Stimulated activated CD4-positive, alpha-beta T cell treated with anti-CD3 and anti-CD28 coated beads, Interleukin-1b, Interleukin-23, amount 100 ng/mL, for 48 hours (primary cell): ENCODE results near the gene CTRL.
"Not testable (repeated sequence)": the region's sequence is repeated elsewhere in the genome, so short reads cannot be mapped to it uniquely, and the experiment has no call there.

Experiments
- DNase-seq: peaks from one replicate; pipeline ENCODE4 v3.0.0-alpha.2; 2020

The CTRL gene

DNA sequence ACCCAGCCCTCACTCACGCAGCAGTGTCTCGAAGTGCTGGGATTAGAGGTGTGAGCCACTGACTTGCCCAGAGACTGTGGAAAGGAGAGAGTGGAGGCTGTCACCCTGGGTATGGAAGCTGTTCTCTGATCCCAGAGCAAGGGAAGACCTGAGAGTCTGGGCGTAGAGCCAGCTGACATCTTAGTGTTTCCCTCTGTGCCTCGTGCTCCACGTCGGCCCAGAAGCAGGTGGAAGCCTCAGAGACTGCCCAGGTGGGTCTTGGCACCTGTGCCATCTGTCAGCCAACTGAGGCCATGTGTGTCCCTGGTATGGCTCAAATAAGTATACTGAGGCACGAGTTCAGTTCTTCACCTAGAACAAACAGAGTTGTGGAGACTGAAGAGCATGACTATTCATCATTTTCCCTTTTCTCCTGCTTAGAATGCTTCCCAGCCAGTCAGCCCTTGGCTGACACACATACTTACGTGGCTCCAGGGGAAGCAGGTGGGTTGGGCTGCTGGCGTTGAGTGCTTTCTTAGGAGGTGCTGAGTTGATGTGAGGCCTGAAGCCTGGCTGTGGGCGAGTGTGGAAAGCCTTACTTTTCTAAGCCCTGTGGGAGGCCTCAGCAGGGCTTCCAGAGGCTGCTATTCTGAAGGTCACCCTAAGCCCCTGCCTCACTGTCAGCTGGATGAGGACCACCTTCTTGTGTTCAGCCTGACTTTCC is 8.1 kb downstream of the CTRL start:
- no peak for DNase-seq

DNA sequence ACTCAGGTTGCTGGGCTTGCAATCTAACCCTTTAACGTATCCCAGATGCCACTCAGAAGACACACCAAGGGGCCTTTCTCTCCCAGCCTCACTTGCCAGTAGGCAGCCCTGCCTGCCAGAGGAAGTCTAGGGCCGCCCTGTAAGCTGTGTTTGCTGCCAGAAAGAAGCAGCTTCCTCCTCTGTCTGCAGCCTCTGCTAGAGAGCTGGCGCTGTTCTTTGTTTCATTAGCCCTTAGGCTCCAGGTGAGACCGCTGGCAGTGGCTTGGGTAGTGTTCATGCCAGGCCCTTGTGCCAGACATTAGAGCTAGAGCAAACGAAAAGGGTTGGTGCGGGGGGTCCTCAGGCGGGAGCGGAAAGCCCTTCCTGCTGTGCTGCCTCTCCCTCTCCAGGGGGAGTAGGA is 8.9 kb downstream of the CTRL start:
- DNase-seq: no peak

DNA sequence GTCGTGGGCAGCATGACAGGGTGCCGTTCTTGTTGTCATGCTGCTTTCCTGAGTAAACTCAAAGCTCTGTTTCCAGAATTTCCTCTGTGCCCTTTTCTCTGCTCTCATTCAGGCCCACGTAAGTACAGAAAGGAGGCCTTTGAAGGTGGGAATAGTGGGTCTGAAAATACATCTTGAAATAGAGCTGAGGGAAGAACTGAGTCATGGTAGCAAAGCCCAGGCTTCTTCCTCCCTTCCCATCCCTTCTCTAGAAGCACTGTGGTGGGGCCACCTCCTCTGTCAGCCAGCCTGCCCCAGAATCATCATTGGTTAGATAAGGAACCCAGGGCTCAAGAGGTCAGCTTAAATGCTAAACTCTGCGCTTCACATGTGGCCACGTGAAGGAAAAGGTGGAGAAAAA is 9.4 kb downstream of the CTRL start:
- DNase-seq: no peak

DNA sequence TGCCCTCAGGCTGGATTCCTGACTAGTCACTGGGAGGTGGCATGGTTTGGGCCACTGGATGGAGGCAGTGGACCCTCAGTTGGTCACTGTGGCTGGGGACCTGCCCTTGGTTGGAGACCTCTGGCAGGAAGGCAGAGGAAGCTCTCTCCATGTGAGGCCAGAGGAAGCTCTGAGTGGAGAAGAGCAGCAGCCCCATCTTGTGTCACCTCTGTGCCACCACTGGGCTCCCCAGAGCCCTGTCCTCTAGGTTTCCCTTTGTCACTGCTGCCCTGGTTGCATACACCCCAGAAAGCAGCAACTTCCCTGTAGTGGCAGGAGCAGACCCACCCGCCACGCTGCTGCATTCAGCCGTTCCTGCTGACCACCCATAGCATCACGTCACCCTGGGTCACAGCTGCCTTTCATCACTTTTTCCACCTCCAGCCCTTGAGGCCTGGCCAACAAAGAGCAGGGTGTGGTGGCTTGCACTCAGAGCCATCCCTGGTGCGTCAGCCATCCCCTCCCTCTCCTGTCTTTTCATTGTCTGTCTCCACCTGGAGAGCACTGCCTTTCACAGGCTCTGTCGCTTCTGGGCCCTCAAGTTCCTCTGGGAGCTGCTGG is 11.9 kb downstream of the CTRL start:
- DNase-seq: no peak

DNA sequence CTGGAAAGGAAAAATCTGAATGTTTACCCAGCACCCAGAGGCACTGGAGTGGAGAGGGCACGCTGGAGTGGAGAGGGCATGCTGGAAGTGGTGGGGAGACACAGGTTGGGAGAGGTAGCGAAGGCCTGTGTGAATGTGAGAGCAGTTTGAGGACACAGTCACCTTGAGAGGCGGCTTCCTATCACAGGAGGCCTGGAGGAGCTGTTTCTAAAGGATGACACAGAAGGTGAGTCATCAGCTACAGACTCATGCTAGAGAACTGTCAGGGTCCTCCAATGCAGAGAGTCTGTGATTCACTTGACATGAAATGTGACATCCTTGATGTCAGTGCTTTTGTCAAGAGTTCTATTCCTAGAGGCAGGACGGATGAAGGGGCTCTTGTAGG is 13.8 kb downstream of the CTRL start:
- DNase-seq: peak; percentile 73

DNA sequence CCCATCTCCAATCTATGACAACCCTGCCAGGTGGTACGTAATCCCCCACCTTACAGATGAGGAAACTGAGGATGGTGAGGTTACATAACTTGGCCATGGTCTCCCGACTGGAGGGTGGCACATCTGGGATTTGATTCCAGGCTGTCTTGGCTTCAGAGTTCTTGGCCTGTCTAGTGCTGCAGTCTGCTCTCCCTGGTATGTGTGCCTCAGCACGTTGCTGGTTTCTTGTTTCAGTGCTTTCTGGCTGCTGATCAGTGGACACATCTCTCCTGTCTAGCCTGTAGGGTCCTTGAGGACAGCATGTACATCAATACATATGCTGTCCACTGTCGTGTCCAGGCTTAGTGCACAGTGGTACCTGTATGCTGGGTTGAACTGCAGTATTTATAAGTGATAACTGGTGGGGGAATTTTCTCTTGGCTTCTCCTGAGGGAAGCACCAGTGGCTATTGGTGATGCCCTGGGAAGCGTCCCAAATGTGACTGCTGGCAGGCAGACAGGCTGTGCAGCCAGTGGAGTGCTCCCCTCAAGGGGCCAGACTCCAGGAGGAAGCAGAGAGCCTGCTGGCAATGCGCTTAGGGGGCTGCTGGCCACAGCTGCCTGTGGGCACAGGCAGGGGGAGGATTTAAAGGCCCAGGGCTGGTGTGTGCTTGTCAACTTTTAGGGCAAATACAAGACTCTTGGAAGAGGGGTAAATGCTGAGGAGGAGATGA is 14.4 kb downstream of the CTRL start:
- no peak for DNase-seq

DNA sequence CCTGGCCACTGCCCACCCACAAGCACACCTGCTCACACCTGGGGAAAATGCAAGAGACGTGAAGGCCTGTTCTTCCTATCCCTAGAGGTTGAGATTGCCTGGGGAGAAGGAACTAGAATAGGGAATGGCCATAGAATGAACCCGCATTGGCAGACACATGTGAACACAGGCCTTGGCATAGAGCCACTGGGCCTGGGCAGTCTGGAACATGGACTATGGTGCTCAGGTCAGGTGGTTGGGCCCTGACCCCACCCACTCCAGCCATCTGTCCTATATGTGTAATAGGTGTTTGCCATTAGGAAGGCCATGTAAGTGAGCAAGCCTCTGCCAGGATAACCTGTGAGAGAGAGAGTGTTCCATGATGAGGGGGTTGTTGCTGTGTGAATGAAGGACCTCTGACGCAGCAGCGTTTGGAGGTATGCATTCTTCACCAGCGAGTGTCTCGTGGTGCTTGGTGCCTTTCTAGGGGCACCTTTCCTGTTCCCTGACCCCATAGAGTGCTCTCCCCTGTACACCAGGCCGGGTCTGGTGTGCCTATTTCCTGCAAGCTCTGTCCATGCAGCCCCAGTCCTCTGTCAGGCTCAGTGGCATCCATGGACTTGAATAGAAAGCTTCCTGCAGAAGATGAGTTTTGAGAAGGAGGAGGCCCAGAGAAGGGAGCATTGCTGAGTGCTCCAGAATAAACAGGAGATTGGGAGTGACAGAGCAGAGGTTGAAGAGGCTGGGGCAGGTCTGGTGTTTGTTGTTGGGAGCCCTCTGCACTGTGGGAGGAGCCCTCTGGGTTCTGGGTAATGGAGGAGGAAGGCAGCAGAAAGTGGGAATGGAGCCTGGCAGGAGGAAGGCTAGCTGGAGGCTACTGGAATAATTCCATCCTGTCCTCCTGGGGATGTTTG is 15.6 kb downstream of the CTRL start:
- no peak for DNase-seq

DNA sequence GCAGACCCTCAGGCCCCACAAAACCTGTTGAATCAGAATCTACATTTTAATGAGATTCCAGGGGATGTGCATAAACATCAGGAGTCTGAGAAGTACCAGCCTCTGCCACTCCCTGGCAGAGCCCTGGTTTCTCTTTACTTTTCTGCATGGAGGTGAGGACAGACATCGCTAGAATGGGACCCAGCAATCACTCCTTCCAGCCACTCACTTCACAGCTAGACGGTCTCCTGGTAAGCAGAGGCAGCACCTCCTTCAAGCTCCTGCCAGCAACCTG is 16.2 kb downstream of the CTRL start:
- not testable (repeated sequence) for DNase-seq

DNA sequence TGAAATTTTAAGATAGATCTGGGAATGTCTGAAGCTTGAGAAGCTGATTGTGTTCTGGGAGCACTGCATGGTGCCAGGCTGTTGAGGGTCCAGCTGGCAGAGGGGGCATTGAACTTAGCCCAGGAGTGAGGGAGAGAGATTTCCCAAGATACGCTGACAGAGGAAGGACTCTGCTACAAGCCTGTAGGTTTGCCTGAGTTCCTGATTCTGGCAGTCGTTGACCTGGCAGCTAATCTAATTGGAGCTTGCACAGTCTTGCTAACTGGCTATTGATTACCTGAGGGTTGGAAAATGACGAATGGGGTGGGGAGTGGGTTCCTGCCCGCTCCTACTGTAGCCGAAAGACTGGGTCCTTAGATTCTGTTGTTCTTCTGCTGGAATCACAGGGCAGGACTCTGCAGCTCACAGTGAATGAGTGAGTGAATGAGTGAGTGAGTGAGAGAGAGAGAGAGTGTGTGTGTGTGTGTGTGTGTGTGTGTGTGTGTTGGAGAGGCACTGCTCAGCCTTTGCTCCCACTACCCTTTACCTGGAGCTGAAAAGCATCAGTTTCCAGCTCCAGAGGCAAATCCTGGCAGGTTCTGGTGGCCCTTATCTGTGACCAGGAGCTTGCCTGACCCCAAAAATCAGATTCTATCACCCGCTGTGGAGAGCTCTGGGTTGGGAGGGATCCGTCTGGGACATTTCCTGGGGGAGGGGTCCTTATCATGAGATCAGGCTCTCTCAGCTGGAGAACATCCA is 16.7 kb downstream of the CTRL start:
- DNase-seq: no peak

DNA sequence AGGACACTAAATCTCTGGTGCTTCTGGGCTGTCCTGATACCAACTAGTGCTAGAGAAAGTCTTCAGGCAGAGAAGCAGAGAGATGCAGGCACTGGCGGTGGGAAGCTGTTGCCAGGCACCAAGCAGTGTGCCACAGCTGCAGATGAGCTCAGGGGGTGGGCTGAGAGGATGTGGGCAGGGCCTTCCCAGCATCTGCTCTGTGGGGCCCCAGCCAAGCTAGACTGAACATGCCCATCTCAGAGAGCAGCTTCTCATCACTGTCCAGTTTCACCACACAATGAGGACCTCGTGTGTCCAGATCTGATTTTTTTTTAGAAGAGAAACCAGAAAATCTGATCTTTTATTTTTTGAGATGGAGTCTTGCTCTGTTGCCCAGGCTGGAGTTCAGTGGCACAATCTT is 21.5 kb downstream of the CTRL start:
- DNase-seq: peak; percentile 40

DNA sequence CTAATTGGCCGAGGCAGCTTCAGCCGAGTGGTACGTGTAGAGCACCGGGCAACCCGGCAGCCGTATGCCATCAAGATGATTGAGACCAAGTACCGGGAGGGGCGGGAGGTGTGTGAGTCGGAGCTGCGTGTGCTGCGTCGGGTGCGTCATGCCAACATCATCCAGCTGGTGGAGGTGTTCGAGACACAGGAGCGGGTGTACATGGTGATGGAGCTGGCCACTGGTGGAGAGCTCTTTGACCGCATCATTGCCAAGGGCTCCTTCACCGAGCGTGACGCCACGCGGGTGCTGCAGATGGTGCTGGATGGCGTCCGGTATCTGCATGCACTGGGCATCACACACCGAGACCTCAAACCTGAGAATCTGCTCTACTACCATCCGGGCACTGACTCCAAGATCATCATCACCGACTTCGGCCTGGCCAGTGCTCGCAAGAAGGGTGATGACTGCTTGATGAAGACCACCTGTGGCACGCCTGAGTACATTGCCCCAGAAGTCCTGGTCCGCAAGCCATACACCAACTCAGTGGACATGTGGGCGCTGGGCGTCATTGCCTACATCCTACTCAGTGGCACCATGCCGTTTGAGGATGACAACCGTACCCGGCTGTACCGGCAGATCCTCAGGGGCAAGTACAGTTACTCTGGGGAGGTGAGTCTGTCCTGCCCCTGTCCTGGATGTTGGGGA is 22.5 kb downstream of the CTRL start:
- no peak for DNase-seq

DNA sequence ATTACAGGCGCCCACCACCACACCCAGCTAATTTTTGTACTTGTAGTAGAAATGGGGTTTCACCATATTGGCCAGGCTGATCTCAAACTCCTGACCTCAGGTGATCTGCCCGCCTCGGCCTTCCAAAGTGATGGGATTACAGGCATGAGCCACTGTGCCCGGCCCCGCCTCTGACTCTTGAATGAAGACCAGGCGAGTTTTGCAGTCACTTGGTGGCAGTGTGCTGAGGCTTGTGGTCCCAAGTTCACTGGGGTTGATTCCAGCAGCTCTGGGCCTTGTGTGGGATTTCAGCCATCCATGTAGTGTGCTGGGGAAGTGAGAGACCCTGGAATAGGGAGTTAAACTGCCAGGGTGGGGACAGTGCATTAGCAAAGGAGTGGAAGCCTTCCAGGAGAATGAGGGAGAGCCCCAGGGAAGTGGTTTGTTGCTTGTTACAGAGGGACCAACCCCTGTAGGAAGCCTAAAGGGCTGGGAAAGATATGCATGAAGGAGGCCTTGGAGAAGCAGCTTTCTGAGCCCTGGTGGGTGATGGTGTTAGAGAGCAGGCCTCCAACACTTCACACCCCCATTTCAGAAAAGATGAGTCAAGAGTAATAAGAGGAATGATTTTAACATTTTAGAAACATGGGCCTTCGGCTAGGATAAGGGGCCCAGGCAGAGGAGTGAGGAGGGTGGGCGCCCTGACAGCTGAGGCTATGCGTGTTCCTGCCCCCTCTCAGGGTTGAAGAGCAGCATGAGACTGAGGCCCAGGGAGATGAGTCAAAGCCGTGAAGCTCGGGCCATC is 24.1 kb downstream of the CTRL start:
- no peak for DNase-seq

DNA sequence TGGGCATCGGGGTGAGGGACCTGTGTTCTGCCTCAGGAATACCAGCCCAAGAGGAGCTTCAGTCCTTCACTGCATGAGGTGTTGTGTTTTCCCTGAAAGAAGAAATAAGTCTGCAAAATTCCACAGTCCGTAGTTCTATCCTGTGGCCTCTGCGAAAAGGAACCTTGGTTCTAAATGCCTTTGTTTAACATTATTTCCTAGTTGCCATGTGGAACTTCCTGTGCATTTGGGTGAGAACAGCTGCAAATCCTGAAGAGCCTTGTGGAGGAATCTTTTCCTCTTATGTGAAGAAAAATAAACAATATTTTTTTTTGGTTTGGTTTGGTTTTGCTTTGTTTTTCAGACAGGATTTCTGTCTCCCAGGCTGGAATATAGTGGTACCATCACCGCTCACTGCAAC is 28.8 kb downstream of the CTRL start:
- DNase-seq: no peak

DNA sequence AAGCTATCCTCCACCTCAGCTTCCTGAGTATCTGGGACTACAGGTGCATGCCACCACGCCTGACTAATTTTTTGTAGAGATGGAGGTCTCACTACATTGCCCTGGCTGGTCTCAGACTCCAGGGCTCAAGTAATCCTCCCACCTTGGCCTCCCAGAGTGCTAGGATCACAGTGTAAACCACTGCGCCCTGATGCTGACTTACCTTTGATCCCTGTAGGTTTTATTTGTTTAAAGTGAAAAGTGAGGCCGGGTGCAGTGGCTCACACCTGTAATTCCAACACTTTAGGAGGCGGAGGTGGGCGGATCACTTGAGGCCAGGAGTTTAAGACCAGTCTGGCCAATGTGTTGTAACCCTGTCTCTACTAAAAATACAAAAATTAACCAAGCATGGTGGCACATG is 29.9 kb downstream of the CTRL start:
- no peak for DNase-seq

DNA sequence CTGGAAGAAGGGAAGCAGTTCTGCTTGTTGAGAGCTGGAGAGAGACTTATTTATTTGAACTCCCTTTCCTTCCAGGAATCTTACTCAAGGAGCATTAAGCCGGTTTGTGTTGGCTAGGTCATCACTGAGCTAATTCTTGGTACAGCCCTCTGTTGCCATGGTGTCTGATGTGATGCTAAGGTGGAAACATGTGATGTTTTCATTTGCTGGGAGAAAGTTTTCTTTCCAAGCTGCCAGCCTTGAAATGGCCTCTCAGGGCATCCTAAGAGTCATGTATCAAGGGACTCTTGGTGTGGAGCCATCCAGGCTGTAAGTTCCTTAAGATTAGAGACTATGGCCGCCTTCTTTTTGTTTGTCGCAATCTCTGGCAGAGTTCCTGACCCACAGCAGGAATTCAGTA is 34.4 kb downstream of the CTRL start:
- no peak for DNase-seq

DNA sequence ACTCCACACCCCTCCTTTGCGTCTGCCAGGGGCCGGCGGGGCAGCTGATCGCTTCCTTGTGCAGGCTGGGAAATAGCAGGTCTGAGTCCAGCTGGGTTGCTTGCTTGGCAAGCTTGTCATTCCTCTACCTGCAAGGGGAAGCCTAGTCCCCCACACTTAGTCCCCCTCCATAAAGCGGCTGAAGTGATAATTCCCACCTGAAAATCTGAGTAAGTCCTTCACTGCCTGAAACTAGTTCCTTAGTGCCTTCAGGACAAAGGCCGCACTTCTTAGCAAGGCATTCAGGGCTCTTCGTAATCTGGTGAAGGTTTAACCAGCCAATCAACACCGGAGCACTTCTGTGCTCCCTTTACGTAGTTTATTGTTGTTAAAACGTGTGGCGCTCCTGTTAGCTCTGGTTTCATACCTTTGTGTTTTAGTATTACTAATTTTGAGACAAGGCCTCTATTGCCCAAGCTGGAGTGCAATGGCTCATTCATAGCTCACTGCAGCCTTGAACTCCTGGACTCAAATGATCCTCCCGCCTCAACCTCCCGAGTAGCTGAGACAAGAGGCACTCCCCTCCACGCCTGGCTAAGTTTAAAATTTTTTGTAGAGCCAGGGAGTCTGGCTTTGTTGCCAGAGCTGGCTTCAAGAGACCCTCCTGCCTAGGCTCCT is 37.8 kb downstream of the CTRL start:
- DNase-seq: no peak

DNA sequence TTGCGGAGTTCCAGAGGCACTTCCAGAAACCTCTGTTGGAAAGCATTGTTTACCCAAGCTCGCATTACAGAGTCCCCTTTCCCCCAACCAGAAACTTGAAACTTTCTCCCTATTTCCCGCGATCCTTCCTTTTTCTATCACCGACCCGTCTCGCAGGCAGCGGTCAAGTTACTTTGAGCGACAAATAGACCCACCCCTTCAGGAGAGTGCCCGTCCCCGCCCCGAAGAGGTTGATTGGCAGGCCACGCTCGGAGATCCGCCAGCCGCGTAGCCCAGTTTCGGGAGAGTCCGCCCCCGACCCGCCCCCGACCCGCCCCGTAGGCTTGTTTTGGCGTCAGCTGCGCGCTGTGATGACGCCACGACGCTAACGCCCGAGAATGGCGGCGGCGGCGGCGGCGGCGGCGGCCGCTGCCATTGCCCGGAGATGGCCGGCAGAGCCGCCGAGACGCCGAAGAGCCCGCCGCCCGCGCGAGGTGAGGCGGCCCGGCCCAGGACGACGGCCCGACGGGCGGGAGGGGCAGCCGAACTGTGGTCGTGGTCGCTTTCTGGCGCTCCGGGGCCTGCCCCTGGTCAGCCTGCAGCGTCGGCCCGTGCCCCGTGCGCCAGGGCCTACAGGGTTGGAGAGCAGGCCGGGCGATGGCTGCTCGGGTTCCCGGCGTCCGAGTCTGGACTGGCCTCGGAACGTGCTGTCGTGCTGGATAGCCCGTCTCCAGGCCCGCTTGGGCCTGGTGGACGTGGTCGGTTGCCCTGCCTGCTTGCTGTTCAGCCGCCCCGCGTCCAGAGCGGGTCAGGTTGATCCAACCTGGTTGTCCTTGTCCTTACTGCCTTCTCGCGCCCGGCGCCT is 38.5 kb downstream of the CTRL start, which contains the start of gene PSKH1:
PSKH1 (plus strand) TSS at position 356 of the 844 bp plus-strand sequence. CDS start 15,496 bp downstream, outside the sequence.
- peak; percentile 94 for DNase-seq

DNA sequence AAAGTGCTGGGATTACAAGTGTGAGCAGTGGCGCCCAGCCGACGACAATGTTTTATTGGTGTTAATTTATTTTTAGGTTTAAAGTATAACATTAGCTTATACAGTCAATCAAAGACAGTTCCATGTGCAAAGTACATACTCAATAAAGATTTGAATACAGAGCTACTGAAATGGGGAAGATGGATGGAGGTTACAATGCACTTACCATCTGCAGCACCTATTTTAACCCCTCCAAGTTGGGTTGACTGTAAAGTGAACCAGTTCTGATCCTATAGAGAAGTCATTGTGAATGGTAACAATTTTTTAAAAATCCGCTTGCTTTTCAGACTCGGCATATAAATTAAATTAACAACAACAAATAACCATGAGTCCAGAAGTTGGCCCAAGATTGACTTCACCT is 39.3 kb downstream of the CTRL start:
- no peak for DNase-seq

DNA sequence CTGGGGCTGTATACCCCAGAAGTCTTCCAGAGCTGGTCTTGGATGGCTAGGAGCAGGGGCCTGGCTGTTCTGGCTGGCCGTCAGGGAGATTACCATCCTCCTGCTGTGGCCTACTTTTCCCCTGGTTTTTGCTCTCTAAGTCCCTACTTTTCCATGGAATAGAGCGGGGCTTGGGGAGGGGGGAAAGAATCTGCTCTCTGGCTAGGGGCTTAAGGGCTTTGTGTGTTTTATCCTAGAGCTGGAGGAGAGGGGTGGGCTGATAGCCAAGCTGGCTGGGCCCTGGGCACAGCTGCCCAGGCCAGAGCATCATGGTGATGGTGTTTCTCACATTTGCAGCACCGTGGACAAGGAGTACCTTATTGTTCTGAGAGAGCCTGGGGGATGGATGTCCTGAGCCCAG is 43.3 kb downstream of the CTRL start:
- DNase-seq: no peak

DNA sequence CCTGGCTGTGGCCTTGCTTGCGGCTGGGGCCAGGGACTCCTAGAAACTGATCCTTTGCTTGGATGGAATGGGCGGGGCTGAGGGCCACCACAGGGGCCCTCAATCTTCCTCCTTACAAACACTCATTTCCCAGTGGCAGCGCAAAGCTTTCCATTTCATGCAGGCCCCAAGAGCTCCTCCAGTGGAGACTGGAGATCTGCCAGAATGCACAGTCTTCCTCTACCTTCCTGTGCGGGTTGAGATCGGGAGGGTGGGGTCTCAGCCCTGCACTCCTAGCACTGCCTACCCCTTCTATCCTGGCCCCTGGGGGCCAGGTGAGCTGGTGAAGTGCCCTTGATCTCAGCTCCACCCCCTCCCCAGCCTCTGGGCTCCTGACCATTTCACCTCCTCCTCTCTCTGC is 45.3 kb downstream of the CTRL start:
- no peak for DNase-seq
